Measurements from ENCODE around the gene NEURL1.

- TF ChIP-seq CTCF (conservative IDR thresholded peaks at IDR 0.05; ENCODE audit: low read depth, low read length), result peak; percentile 69
- TF ChIP-seq EZH2 (IDR thresholded peaks at IDR 0.05; ENCODE audit: low read length, unreplicated experiment), result no peak
- no peak for TF ChIP-seq EZH2phosphoT487 (IDR thresholded peaks at IDR 0.05; ENCODE audit: borderline replicate concordance, low read length)
Measured at GRCh38 chr10:103592186-103593021, 98.9 kb downstream of the NEURL1 start.

All from PC-3 (cell line).